Loucy (cell line): ENCODE measurements around the gene ENO1.
"Not testable (repeated sequence)": the region's sequence is repeated elsewhere in the genome, so short reads cannot be mapped to it uniquely, and the experiment has no call there.

ENCODE experiments used
- H2AFZ ChIP-seq: fragments of 200-600 bp; sonication (generic); 2 replicates; pipeline ENCODE4 v1.6.0; 2016; ENCODE audit warnings: antibody characterized with exemption, mild to moderate bottlenecking, low read length, moderate library complexity
- H3F3A ChIP-seq: fragments of 200-600 bp; 2 replicates; pipeline ENCODE4 v1.6.0; 2016; ENCODE audit warnings: antibody characterized with exemption, low read depth, mild to moderate bottlenecking
- H3K27me3 ChIP-seq: fragments of 200-600 bp; sonication (generic); 2 replicates; pipeline ENCODE4 v1.6.1; 2014; ENCODE audit warnings: low read length, mild to moderate bottlenecking; ENCODE audit not compliant: insufficient read depth, poor library complexity, severe bottlenecking
- H3K36me3 ChIP-seq: fragments of 200-600 bp; sonication (generic); 2 replicates; pipeline ENCODE4 v1.6.1; 2016; ENCODE audit warnings: low read length; ENCODE audit not compliant: insufficient read depth
- H3K4me1 ChIP-seq: fragments of 200-600 bp; sonication (generic); 2 replicates; pipeline ENCODE4 v1.5.1; 2014; ENCODE audit warnings: low read length, mild to moderate bottlenecking; ENCODE audit not compliant: insufficient read depth, poor library complexity, severe bottlenecking
- H3K4me2 ChIP-seq: fragments of 200-600 bp; sonication (generic); 2 replicates; pipeline ENCODE4 v1.6.0; 2014; ENCODE audit warnings: antibody characterized with exemption, low read length, low read depth, mild to moderate bottlenecking; ENCODE audit not compliant: poor library complexity, severe bottlenecking
- H3K4me3 ChIP-seq: fragments of 200-600 bp; sonication (generic); 2 replicates; pipeline ENCODE4 v1.5.1; 2014; ENCODE audit warnings: low read length, mild to moderate bottlenecking, mixed read lengths; ENCODE audit not compliant: poor library complexity, severe bottlenecking
- H3K79me2 ChIP-seq: fragments of 200-600 bp; sonication (generic); 2 replicates; pipeline ENCODE4 v1.6.1; 2014; ENCODE audit warnings: low read length; ENCODE audit not compliant: insufficient read depth
- H3K9ac ChIP-seq: fragments of 200-600 bp; sonication (generic); 2 replicates; pipeline ENCODE4 v1.6.0; 2014; ENCODE audit warnings: mild to moderate bottlenecking, low read depth, low read length, moderate library complexity; ENCODE audit not compliant: poor library complexity, severe bottlenecking
- H3K9me2 ChIP-seq: fragments of 200-600 bp; sonication (generic); replicated peaks from 2 replicates; pipeline ENCODE4 v1.6.1; 2016; ENCODE audit warnings: low read depth, low read length, mixed read lengths
- H3K9me3 ChIP-seq: fragments of 200-600 bp; sonication (generic); 2 replicates; pipeline ENCODE4 v1.6.1; 2014; ENCODE audit warnings: mild to moderate bottlenecking, antibody characterized with exemption, low read length, low read depth; ENCODE audit not compliant: insufficient read depth
- H4K20me1 ChIP-seq: fragments of 200-600 bp; sonication (generic); 2 replicates; pipeline ENCODE4 v1.6.0; 2014; ENCODE audit warnings: antibody characterized with exemption, low read length, mild to moderate bottlenecking; ENCODE audit not compliant: insufficient read depth, poor library complexity, severe bottlenecking
- CTCF ChIP-seq: fragments of 200-600 bp; sonication (generic); conservative IDR thresholded peaks from 2 replicates; pipeline ENCODE4 v1.5.1; 2014; ENCODE audit warnings: mild to moderate bottlenecking, antibody characterized with exemption, low read length
- EZH2phosphoT487 ChIP-seq: fragments of 200-600 bp; IDR thresholded peaks from 2 replicates; pipeline ENCODE4 v1.6.1; 2018; ENCODE audit warnings: antibody characterized with exemption, mild to moderate bottlenecking, moderate library complexity, borderline replicate concordance

Gene ENO1

DNA sequence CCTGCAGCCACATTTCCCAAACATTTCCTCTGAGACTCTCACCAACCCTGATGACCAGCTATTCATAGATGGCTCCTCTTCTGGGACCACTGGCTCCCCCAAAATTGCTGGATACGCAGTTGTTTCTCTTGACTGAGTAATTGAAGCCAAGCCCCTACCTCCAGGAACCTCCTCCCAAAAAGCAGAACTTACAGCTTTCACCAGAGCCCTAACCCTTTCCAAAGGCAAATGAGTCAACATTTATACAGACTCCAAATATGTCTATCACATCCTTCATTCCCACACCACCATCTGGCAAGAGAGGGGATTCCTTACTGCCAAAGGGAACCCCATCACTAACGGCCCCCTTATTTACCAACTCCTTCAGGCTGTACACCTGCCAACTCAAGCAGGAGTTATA is 46.9 kb upstream of the ENO1 start:
- Histone ChIP-seq H3K9me3 (no peaks in the 10 kb centered on the region), H3K4me1 (no peaks in the 10 kb centered on the region), H3K9ac (no peak overlapping the region), H3K27me3 (no peaks in the 10 kb centered on the region), H3K9me2 (no peaks in the 10 kb centered on the region), H3K36me3 (no peaks in the 10 kb centered on the region), H3K4me3 (no peak overlapping the region), H4K20me1 (no peaks in the 10 kb centered on the region), H2AFZ (no peak overlapping the region), H3F3A (no peaks in the 10 kb centered on the region), H3K79me2 (no peaks in the 10 kb centered on the region), H3K4me2 (no peak overlapping the region)
- TF ChIP-seq CTCF (no peak), EZH2phosphoT487 (no peak)

GRCh38 chr1:8922962-8923361 is 44.5 kb upstream of the ENO1 start:
- Histone ChIP-seq H3K79me2 (no peaks in the 10 kb centered on the region), H3K4me1 (no peaks in the 10 kb centered on the region), H4K20me1 (no peaks in the 10 kb centered on the region), H3K4me3 (no peak overlapping the region), H3K9me3 (no peaks in the 10 kb centered on the region), H3K9ac (no peak overlapping the region), H2AFZ (no peak overlapping the region), H3K36me3 (no peaks in the 10 kb centered on the region), H3F3A (no peaks in the 10 kb centered on the region), H3K4me2 (no peak overlapping the region), H3K27me3 (no peaks in the 10 kb centered on the region), H3K9me2 (no peaks in the 10 kb centered on the region)
- no peak for TF ChIP-seq CTCF
- no peak for TF ChIP-seq EZH2phosphoT487

- H3K9me3 ChIP-seq, H3K79me2 ChIP-seq, H2AFZ ChIP-seq, H4K20me1 ChIP-seq, H3K36me3 ChIP-seq, H3K4me3 ChIP-seq, H3K9me2 ChIP-seq, H3K4me1 ChIP-seq, H3K9ac ChIP-seq, H3K27me3 ChIP-seq, H3F3A ChIP-seq, H3K4me2 ChIP-seq: not testable (repeated sequence)
These were observed 39.0 kb upstream of the ENO1 start for GRCh38 chr1:8917536-8917935.

DNA sequence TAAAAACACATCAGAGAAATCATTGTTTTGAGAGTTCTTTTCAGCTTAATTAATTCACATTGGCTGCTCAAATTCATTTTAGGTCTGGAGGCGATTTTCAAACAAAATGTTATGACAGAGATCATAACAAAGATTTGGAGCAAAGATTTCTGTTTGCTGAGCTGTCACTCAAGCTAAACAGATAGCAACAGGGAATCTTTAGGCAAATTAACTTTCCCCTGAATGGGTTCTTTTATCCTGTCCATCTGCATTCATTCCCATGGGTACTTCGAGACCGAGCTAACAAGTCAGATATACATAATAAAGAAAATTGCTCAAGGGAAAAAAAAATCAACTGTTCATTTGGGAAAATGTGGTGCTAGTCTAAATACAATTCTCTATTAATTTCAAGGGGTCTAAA is 37.0 kb upstream of the ENO1 start:
- no peaks in the 10 kb centered on the region for H3K27me3 ChIP-seq
- no peak overlapping the region for H2AFZ ChIP-seq
- H3K36me3 ChIP-seq, result no peaks in the 10 kb centered on the region
- no peaks in the 10 kb centered on the region for H3K9me2 ChIP-seq
- H3K4me3 ChIP-seq, result no peak overlapping the region
- no peaks in the 10 kb centered on the region for H3K79me2 ChIP-seq
- no peaks in the 10 kb centered on the region for H3F3A ChIP-seq
- H4K20me1 ChIP-seq, result no peaks in the 10 kb centered on the region
- no peaks in the 10 kb centered on the region for H3K9me3 ChIP-seq
- peaks cover 6% of the 10 kb centered on the region for H3K4me1 ChIP-seq
- TF ChIP-seq CTCF, result no peak
- TF ChIP-seq EZH2phosphoT487, result no peak
- no peak overlapping the region for H3K4me2 ChIP-seq
- H3K9ac ChIP-seq, result no peak overlapping the region
